Measurements from ENCODE around the gene TTC16.
"Not testable (repeated sequence)": the region's sequence is repeated elsewhere in the genome, so short reads cannot be mapped to it uniquely, and the experiment has no call there.

Gene TTC16

DNA sequence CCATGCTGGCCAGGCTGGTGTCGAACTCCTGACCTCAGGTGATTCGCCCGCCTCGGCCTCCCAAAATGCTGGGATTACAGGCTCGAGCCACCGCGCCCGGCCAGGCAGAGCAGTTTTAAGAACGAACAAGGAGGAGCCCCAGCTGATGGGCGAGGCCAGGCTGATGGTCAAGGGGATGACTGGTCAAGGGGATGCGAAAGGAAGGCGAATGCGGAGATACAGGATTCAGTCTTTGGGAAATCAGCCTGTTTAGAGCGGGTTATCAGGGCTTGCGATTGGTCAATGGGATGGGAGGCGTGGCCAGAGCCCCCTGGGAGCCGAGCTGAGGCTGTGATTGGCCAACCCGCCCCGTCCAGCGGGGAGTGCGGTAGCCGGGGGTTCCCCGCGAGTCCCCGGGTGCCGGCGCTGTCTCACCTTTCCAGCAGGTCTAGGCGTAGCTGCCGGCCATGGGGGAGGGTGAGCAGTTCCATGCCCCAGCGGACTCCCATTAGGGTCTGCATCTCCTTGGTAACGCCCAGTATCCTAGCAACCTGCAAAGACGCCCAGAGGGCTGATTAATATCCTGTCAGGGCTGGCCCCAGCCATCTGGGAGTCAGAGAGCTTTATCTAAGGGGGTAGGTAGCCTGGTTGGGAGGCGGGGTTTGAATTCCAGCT is 26.7 kb downstream of the TTC16 start:
- DNase-seq (ENCODE audit: low spot score): no peak

DNA sequence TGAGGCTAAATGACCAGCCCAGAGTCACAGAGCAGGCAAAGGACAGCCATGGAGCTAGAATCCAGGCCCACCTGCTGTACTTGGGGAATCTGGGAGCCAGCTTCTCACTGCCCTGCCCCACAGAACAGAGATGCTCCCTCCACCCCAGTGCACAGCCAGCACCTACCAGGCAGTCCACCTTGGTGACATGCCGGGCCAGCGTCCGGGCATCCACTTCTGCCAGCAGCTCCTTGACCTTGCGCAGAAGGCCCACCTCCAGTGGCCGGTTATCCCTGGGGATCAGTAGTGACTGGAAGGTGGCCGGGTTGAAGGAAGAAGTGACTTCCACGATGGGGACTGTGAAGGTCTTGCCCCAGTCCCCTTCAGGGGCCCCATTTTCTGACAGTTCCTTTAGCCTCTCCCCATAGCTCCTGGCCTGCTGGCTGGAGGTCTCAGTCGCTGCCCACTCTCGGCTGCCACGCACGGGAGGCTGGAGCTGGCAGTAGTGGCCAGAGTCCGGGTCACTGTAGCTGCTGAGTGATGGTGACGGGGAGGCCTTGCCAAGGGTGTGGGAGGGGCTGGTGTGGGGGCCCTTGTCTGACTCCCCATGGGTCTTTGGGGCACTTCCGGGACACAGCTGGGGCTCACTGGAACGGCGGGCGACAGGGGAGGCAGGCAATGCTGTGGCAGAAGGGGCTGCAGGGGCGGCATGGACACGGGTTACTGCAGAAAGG is 28.7 kb downstream of the TTC16 start:
- DNase-seq (ENCODE audit: low spot score): no peak

GRCh38 chr9:127746959-127747569 is 31.2 kb downstream of the TTC16 start:
- no peak for DNase-seq (ENCODE audit: low spot score)

- no peak for DNase-seq (ENCODE audit: low spot score)
Measured at GRCh38 chr9:127749090-127749787, 33.4 kb downstream of the TTC16 start.

- peak; percentile 21 for DNase-seq (ENCODE audit: low spot score)
Measured at GRCh38 chr9:127751269-127752054, 35.6 kb downstream of the TTC16 start.

DNA sequence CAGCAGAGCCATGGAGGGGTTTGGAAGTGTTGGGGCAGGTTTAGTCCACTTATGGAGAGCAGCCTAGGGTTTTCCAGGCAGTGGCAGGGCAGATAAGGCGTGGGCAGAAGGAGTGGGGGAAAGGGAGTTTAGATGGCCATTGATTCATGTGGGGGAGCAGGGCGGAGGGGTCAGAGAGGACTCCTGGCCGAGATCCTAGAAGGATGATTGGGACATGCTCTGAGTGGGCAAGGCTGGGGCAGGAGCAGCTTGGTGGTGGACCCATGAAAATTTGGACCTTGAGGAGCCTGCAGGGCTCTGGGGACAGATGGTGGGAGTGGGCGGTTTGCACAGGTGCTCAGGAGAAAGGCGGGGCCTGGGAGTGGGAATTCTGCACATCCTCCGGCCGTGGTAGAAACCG is 37.3 kb downstream of the TTC16 start:
- no peak for DNase-seq (ENCODE audit: low spot score)

GRCh38 chr9:127753622-127754021 is 37.7 kb downstream of the TTC16 start:
- no peak for DNase-seq (ENCODE audit: low spot score)

- DNase-seq (ENCODE audit: low spot score): no peak
Measured at GRCh38 chr9:127754099-127755060, 38.5 kb downstream of the TTC16 start.

DNA sequence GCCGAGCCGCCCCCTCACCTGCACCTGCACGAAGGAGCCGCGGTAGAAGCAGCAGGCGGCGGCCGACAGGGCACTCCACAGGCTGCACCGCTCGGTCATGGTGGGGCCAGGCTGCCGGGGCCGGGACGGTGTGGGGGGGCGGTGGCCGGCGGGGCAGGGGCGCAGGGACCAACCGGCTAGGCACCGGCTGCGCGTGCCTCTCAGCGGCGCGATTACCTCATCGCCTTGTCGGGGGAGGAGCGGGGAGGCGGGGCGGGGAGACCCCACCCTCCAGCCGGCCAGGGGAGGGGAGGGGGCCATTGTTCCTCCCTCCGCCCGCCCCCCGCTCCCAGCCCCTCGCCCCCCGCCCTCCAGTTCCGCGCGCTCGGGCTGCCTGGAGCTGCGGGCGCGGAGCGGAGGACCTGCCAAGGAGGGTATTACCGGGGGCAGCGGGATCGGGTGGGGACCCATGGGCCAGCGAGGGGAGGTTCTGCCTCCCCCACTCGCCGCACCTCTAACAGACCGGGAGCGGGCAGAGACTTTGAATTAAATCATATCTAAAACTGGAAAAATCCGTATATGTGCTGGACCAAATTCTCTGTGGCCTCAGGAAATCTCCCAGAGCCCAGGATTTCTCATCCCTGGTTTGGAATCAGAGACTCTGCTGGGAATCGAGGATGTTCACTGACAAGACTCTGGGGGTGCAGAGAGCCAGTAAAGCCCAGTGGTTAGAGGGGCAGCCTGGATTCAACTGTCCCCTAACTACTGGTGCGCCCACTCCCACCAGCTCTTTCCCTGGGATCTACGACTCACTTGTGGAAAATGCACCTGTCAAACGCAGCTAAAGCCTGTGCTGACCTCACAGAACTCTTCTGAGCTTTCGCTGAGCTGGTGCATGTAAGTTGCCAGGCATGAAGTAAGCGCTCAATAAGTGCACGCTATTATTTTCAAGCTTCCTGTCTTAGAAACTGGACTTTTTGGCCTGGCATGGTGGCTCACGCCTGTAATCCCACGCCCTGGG is 39.5 kb downstream of the TTC16 start:
- no peak for DNase-seq (ENCODE audit: low spot score)

DNA sequence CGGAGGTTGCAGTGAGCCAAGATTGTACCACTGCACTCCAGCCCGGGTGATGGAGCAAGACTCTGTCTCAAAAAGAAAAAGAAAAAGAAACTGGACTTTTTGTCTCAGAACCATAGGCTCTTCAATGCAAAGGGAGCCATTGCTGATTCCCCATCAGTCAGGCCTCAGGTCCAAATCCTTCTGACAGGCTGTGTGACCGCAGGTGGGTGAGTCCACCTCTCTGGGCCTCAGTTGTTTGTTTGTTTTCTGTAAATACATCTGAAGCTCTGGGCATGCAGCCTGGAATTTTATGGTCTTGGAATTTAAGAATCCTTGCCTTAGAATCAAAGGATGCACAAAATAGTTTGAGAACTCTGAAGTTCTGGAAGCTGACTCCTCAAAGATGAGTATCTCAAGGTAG is 40.4 kb downstream of the TTC16 start:
- DNase-seq (ENCODE audit: low spot score): no peak

DNA sequence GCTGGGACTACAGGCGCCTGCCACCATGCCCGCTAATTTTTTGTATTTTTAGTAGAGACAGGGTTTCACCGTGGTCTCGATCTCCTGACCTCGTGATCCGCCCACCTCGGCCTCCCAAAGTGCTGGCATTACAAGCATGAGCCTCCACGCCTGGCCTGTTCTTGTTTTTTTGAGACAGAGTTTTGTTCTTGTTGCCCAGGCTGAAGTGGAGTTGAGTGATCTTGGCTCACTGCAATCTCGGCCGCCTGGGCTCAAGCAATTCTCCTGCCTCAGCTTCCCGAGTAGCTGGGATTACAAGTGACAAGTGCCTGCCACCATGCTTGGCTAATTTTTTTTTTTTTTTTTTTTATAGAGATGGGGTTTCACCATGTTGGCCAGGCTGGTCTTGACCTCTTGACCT is 40.9 kb downstream of the TTC16 start:
- DNase-seq (ENCODE audit: low spot score): not testable (repeated sequence)

GRCh38 chr9:127758843-127759242 is 43.0 kb downstream of the TTC16 start:
- DNase-seq (ENCODE audit: low spot score): no peak

- DNase-seq (ENCODE audit: low spot score): no peak
Measured at GRCh38 chr9:127761061-127761460, 45.2 kb downstream of the TTC16 start.

- DNase-seq (ENCODE audit: low spot score): no peak
Measured at GRCh38 chr9:127761491-127761956, 45.6 kb downstream of the TTC16 start.

DNA sequence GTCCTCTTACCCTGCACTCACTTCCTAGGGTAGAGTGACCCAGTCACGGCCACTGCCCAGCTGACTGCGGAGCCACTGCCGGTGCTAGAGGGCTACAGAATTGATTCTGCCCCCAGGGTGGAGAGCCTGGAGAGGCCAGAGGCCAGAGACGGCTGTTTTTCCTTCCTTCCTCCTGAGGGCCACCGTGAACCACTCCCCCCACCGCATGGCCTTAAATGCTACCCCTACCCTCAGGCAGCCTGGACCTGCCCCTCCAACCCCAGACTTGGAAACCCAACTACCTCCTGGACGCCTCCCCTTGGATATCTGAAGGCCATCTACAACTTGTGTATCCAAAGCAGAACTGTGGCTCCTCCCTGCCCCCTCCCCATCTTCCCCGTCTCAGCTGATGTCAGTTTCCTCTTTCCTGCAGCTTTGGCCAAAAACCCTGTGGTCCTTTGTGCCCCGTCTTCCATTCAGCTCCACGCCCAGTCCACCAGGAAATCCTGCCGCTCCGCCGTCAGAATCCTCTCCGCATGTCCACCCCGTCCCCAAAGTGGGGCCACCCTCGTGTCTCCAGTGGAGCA is 46.3 kb downstream of the TTC16 start:
- no peak for DNase-seq (ENCODE audit: low spot score)

DNA sequence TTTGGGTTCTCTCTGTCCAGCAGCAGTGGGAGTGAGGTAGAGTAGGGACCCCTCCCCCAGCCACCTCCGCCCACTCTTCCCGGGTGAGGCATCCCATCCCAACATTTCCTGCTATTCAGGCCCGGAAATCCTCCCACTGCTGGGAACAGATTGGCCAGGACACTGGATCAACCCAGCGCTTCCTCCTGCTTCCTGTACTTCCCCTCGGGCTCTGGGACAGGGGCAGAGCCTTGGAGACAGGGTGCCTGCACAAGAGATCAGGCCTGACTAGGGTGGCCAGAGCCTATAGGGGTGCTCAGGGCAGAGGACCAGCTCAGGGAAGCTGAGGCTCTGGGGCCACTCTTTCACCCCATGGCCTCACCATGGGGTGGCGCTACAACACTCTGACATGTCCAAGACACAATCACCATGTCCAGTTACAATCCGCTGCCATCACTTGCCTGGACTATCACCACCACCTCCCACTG is 48.1 kb downstream of the TTC16 start:
- DNase-seq (ENCODE audit: low spot score): no peak

- no peak for DNase-seq (ENCODE audit: low spot score)
Measured at GRCh38 chr9:127765418-127765817, 49.5 kb downstream of the TTC16 start.

GRCh38 chr9:127767410-127767809 is 51.5 kb downstream of the TTC16 start:
- DNase-seq (ENCODE audit: low spot score): no peak

DNA sequence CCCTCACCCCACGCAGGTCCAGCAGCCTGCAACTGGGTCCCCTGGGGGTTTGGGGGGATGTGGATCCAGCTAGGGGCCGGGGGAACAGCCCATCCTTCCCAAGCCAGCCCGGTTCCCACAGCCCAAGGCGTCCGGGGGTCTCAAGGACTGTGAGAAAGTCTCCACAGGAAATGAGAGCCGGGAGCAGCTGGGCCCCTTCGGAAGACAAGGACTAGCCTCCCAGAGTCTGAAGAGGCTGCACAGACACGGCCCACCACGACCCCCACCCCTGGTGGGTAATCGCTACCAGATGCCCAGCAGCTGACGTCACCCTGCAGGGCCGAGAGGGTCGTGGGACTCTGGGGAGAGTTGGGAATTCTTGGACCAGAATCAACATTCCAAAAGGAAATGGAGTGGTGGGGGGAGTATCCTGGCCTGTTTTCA is 52.0 kb downstream of the TTC16 start:
- no peak for DNase-seq (ENCODE audit: low spot score)
